ENCODE results near the gene TXNRD3.

DNA sequence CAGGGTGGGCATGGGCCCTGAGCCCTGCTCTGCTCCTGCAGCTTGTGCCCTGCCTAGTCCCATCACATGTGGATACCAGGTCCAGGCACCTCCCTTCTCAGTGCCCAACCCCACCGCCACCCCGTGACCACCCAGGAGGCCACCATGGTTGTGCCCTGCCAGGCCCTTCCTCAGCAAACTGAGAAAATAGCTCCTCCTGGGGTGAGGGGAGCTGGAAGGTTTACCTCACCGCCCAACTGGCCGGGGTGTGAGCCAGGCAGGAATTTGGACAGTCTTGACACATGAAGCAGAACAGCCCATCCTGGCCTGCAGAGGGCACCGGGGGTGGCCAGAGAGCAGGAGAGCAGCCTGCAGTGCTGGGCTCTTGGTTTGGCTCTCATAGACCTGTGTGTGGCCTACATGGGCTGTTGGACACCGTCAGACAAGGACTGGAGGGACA lies 84.8 kb downstream of the TXNRD3 start:
- TF ChIP-seq, protein P1, sequence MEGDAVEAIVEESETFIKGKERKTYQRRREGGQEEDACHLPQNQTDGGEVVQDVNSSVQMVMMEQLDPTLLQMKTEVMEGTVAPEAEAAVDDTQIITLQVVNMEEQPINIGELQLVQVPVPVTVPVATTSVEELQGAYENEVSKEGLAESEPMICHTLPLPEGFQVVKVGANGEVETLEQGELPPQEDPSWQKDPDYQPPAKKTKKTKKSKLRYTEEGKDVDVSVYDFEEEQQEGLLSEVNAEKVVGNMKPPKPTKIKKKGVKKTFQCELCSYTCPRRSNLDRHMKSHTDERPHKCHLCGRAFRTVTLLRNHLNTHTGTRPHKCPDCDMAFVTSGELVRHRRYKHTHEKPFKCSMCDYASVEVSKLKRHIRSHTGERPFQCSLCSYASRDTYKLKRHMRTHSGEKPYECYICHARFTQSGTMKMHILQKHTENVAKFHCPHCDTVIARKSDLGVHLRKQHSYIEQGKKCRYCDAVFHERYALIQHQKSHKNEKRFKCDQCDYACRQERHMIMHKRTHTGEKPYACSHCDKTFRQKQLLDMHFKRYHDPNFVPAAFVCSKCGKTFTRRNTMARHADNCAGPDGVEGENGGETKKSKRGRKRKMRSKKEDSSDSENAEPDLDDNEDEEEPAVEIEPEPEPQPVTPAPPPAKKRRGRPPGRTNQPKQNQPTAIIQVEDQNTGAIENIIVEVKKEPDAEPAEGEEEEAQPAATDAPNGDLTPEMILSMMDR (IDR thresholded peaks at IDR 0.05; ENCODE audit: low read length), result no peak
- no peak for TF ChIP-seq EZH2phosphoT487 (IDR thresholded peaks at IDR 0.05; ENCODE audit: low read length)
